SIG-M5 (cell line): ENCODE results near the gene ZNF428.
"Not testable (repeated sequence)": the region's sequence is repeated elsewhere in the genome, so short reads cannot be mapped to it uniquely, and the experiment has no call there.

Experiments
- DNase-seq: peaks from one replicate; lab custom pipeline; 2025; lab: John Stamatoyannopoulos, UW

Gene ZNF428

GRCh38 chr19:43616954-43617353 lies 2.5 kb downstream of the ZNF428 start:
- no peak for DNase-seq

- no peak for DNase-seq
Measured at GRCh38 chr19:43616306-43616705, 3.1 kb downstream of the ZNF428 start.

GRCh38 chr19:43612374-43612773 lies 7.1 kb downstream of the ZNF428 start:
- DNase-seq: no peak

- DNase-seq: no peak
Measured at GRCh38 chr19:43611788-43612187, 7.6 kb downstream of the ZNF428 start, which contains the start of gene SRRM5. Gene SRRM5, plus strand, starts transcription at chr19:43612088. Its CDS starts 34 bp downstream, at chr19:43612122.

GRCh38 chr19:43610493-43610892 lies 8.9 kb downstream of the ZNF428 start:
- DNase-seq: no peak

- no peak for DNase-seq
Measured at GRCh38 chr19:43609872-43610271, 9.6 kb downstream of the ZNF428 start.

- no peak for DNase-seq
Measured at GRCh38 chr19:43607238-43608205, 11.9 kb downstream of the ZNF428 start.

- no peak for DNase-seq
Measured at GRCh38 chr19:43606569-43607229, 12.7 kb downstream of the ZNF428 start.

- DNase-seq: no peak
Measured at GRCh38 chr19:43605875-43606568, 13.4 kb downstream of the ZNF428 start.

GRCh38 chr19:43600326-43600725 lies 19.1 kb downstream of the ZNF428 start:
- not testable (repeated sequence) for DNase-seq

- DNase-seq: no peak
Measured at GRCh38 chr19:43599635-43600295, 19.7 kb downstream of the ZNF428 start.

- DNase-seq: no peak
Measured at GRCh38 chr19:43598445-43599240, 20.8 kb downstream of the ZNF428 start.

GRCh38 chr19:43597876-43598275 lies 21.6 kb downstream of the ZNF428 start:
- no peak for DNase-seq

GRCh38 chr19:43596842-43597461 lies 22.5 kb downstream of the ZNF428 start:
- no peak for DNase-seq

- peak; percentile 78 for DNase-seq
Measured at GRCh38 chr19:43595999-43596841, 23.2 kb downstream of the ZNF428 start, which contains the start of the genes IRGQ and ZNF576. Gene IRGQ, minus strand, starts transcription at chr19:43596134. Its CDS starts 796 bp downstream, at chr19:43595338. Gene ZNF576, plus strand, starts transcription at chr19:43596595. Its CDS starts 514 bp downstream, at chr19:43597109.

GRCh38 chr19:43595605-43595998 lies 23.8 kb downstream of the ZNF428 start:
- DNase-seq: no peak

GRCh38 chr19:43594710-43595604 lies 24.5 kb downstream of the ZNF428 start:
- DNase-seq: no peak

- DNase-seq: no peak
Measured at GRCh38 chr19:43594081-43594697, 25.2 kb downstream of the ZNF428 start.
